Effector memory CD4-positive, alpha-beta T cell (primary cell): ENCODE results near the gene HTR1A.

Experiments used
- DNase-seq, 3 donors: peaks; one replicate each; pipeline ENCODE4 v3.0.0-alpha.2; 2020
- H3K27ac ChIP-seq: 2 replicates; pipeline ENCODE4 v1.7.0; 2013; ENCODE audit warnings: mild to moderate bottlenecking, low read length, moderate library complexity; ENCODE audit not compliant: insufficient read depth, poor library complexity, severe bottlenecking
- H3K27me3 ChIP-seq: replicated peaks from 2 replicates; pipeline ENCODE4 v1.7.0; 2013; ENCODE audit warnings: mild to moderate bottlenecking, low read length; ENCODE audit not compliant: insufficient read depth, control insufficient read depth, poor library complexity, severe bottlenecking
- H3K36me3 ChIP-seq: 2 replicates; pipeline ENCODE4 v1.7.0; 2013; ENCODE audit warnings: mild to moderate bottlenecking, low read length, moderate library complexity; ENCODE audit not compliant: control insufficient read depth, insufficient read depth
- H3K4me1 ChIP-seq: 2 replicates; pipeline ENCODE4 v1.7.0; 2013; ENCODE audit warnings: low read length, mild to moderate bottlenecking; ENCODE audit not compliant: control insufficient read depth, insufficient read depth, poor library complexity, severe bottlenecking
- H3K4me3 ChIP-seq: 2 replicates; pipeline ENCODE4 v1.7.0; 2013; ENCODE audit warnings: low read length, low read depth, mild to moderate bottlenecking; ENCODE audit not compliant: insufficient read depth, poor library complexity, severe bottlenecking
- H3K9me3 ChIP-seq: 2 replicates; pipeline ENCODE4 v1.7.0; 2013; ENCODE audit warnings: mild to moderate bottlenecking, low read length, moderate library complexity; ENCODE audit not compliant: control insufficient read depth
- total RNA-seq, 3 donors: gene quantifications; one replicate each; lab custom pipeline; 2026; lab: John Stamatoyannopoulos, UW

The HTR1A gene
- 0 reads per million in 3 donors for total RNA-seq

DNA sequence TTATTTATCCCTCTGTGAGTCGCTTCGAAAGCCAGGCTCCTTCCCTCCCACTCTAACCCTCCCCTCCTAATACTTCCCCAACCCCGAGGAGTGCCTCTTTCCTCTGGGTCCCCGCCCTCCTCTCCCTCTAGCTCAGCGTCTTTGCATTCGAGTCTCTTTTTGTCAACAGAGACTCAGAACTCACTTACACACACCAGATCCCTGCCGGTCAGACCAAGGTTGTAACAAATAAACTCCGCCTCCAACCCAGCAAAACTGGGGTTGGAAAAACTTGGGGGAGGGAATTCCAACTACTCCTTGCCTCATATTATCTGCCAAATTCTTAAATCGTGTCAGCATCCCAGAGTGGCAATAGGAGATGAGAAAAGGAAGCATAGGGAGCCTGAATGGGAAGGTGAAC is at the start of gene HTR1A:
Gene HTR1A (minus strand): TSS at position 167 of the 400 bp plus-strand sequence. CDS start 726 bp downstream, outside the sequence.
- no peak for DNase-seq
- H3K9me3 ChIP-seq: no peaks in the 10 kb centered on the region
- H3K36me3 ChIP-seq: no peaks in the 10 kb centered on the region
- H3K27ac ChIP-seq: no peak within 1 kb of the TSS
- no peaks in the 10 kb centered on the region for H3K4me1 ChIP-seq
- no peaks in the 10 kb centered on the region for H3K27me3 ChIP-seq
- no peak within 1 kb of the TSS for H3K4me3 ChIP-seq

DNA sequence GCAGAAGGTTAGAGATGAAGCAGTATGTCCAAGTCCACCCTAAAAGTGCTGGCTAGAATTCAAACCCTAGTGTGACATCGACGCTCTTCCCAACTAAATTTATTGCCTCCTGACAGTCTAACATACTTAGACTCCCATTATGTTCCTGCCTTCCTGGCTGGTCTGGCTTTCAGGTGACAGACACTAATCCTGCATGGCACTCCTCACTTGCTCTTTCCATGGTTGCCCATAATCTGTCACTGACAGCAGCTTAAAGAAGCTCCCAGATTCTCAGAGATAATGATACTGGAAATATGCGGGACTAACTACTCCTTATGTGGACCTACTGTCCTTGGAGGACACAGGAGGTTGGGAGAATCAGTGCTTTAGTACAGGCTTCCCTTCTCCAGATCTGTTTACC is 41.7 kb upstream of the HTR1A start:
- no peak for DNase-seq
- Histone ChIP-seq H3K36me3 (no peaks in the 10 kb centered on the region), H3K27me3 (no peaks in the 10 kb centered on the region), H3K27ac (no peak overlapping the region), H3K4me1 (no peaks in the 10 kb centered on the region), H3K4me3 (no peak overlapping the region), H3K9me3 (no peaks in the 10 kb centered on the region)

DNA sequence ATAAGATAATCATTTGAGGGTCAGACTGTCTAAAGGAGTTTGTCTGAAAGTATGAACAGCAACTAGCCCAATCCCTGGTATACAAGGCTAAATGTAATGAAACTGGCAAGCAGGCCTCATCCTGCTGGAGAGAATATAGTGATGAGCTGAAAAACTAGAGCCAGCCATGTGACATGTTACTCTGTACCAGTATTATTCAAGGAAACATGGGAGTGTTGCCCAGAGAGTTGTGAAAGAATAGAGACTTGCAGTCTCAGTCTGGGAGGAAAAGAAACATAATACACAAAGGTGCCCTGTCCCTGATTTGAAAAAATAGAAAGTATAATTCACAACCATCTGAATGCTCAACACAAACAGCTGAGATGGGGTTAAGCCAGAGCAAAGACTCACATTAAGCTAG is 37.9 kb upstream of the HTR1A start:
- Histone ChIP-seq H3K27me3 (no peaks in the 10 kb centered on the region), H3K4me1 (no peaks in the 10 kb centered on the region), H3K36me3 (no peaks in the 10 kb centered on the region), H3K9me3 (no peaks in the 10 kb centered on the region), H3K27ac (no peak overlapping the region), H3K4me3 (no peak overlapping the region)
- no peak for DNase-seq

DNA sequence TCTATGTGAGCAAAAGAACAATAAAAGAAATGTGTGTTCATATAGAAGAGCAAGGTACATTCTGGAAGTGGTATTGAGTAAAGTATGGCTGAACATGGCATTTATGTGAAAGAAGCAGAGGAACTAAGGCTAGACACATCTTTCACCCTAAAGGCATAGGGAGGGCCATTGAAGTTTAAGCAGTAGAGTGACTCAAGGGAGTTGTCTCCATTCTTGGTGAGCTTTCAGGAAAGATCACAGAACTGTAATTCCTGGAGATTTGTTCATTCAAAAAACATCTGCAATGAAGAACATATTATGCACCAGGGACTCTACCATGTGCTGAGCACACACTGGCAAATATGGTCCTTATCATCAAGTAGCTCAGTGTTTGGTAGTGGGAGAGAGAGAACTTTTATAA is 24.8 kb upstream of the HTR1A start:
- Histone ChIP-seq H3K27me3 (no peaks in the 10 kb centered on the region), H3K27ac (no peak overlapping the region), H3K9me3 (no peaks in the 10 kb centered on the region), H3K4me1 (no peaks in the 10 kb centered on the region), H3K36me3 (no peaks in the 10 kb centered on the region), H3K4me3 (no peak overlapping the region)
- no peak for DNase-seq

DNA sequence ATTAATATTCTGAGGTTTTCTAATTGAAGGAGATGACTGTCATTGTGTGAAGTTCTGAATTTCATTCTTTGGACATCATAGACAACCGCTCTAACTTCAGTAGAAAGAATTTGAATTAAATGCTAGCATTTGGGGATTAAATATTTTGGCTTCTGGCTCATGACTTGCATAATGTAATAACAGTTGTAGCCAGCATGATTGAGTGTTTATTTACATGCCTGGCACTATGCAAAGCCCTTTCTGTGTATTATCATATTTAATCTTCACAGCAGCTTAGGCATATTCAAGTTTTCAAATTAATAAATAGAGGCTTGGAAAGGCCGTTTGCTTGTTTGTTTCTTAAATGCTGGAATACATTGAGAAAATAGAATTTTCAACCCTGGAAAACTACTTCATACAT is 19.6 kb upstream of the HTR1A start:
- Histone ChIP-seq H3K4me1 (no peaks in the 10 kb centered on the region), H3K4me3 (no peak overlapping the region), H3K36me3 (no peaks in the 10 kb centered on the region), H3K9me3 (no peaks in the 10 kb centered on the region), H3K27me3 (no peaks in the 10 kb centered on the region), H3K27ac (no peak overlapping the region)
- no peak for DNase-seq

DNA sequence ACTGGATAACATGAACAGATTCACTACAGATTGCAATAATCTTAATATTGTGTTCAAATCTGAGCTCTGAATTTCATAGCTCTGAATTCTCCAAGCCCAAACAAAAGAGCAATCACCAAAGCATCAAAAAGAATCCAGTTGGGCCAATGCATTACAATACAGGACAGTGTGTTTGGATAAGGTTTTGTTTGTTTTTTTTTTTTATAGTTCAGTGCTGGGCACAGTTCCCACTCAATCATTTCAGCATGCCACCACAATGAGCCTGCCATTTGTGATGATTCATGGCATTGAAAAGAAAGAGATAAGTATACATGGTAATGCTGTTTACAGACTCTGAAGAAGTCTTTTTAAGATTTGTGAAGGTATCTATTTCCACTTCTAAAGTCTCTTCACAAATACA is 1.7 kb upstream of the HTR1A start:
- no peaks in the 10 kb centered on the region for H3K9me3 ChIP-seq
- no peaks in the 10 kb centered on the region for H3K27me3 ChIP-seq
- H3K27ac ChIP-seq: no peak overlapping the region
- H3K4me3 ChIP-seq: no peak overlapping the region
- no peaks in the 10 kb centered on the region for H3K36me3 ChIP-seq
- H3K4me1 ChIP-seq: no peaks in the 10 kb centered on the region
- no peak for DNase-seq

DNA sequence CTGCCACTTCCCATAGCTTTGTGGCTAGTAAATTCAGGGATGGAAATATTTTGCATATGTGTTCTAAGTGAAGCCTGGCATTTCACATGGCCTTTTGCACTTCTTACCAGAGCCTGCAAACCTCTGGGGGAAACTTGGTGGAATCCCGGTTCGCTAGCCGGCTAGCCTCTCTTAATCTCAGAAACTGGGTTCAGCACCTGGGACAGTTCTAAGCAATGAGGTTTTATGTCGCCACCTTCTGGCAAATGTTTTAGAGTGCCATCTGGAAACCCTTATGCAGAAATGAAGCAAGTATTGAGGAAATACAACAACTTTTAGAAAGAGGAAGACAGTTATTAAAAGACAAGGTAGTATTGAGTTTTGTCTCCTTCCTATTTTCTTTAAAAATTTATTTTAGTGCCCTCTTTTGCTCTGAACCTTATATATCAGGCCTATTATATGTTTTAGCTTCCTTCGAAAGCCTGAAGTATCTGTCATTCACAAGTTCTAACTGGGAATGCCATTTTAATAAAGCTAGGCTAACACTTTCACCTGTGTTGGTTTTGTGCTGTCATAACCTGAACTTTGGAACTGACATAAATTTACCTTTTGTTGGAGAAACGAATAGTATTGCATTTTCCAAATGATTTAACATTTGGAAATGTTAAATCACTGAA is 963 bp upstream of the HTR1A start:
- Histone ChIP-seq H3K4me1 (no peaks in the 10 kb centered on the region), H3K36me3 (no peaks in the 10 kb centered on the region), H3K4me3 (no peak overlapping the region), H3K27ac (no peak overlapping the region), H3K9me3 (no peaks in the 10 kb centered on the region), H3K27me3 (no peaks in the 10 kb centered on the region)
- no peak for DNase-seq

DNA sequence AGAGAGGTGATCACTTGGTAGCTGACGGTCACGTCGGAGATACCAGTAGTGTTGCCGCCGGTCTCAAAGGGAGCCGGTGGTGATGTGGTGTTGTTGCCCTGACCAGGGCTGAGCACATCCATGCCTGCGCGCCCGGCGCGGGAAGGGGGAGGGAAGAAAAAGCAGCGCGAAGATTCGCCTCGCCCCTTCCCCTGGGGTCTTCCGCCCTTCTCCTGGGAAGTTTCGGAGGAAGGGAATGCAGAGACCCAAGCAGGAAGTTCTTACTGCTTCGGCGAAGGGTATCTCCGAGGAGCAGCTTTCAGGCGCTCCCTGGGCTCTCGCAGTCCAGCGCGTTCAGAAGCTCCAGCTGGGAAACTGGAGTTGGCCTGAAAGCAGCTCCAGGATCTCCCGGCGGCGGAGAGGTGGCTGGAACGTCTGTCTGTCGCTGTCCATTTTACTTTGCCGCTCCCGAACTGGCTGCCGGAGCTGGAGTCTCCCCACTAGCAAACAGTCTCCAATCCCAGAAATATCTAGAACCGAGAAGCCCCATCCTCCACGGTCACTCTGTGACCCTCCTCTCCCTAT is 565 bp downstream of the HTR1A start:
- H3K27ac ChIP-seq: no peak overlapping the region
- H3K27me3 ChIP-seq: no peaks in the 10 kb centered on the region
- DNase-seq: no peak

DNA sequence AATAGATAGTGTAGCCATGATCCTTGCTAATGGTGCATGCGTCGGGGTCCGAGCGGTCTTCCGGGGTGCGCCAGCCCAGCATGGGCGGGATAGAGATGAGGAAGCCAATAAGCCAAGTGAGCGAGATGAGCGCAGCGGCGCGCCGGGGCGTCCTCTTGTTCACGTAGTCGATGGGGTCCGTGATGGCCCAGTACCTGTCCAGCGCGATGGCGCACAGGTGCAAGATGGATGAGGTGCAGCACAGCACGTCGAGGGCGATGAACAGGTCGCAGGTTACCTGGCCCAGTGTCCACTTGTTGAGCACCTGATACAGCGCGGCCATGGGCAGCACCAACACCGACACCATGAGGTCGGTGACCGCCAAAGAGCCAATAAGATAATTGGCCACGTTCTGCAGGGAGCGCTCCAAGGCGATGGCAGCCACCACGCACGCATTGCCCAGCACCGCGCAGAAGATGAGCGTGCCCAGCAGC is 1.1 kb downstream of the HTR1A start:
- Histone ChIP-seq H3K36me3 (no peaks in the 10 kb centered on the region), H3K27me3 (no peaks in the 10 kb centered on the region), H3K27ac (no peak overlapping the region), H3K4me3 (no peak overlapping the region), H3K4me1 (no peaks in the 10 kb centered on the region), H3K9me3 (no peaks in the 10 kb centered on the region)
- no peak for DNase-seq

More for the DNA sequence above, 565 bp downstream of the HTR1A start:
- Histone ChIP-seq H3K36me3 (no peaks in the 10 kb centered on the region), H3K4me3 (no peak overlapping the region), H3K9me3 (no peaks in the 10 kb centered on the region), H3K4me1 (no peaks in the 10 kb centered on the region)

DNA sequence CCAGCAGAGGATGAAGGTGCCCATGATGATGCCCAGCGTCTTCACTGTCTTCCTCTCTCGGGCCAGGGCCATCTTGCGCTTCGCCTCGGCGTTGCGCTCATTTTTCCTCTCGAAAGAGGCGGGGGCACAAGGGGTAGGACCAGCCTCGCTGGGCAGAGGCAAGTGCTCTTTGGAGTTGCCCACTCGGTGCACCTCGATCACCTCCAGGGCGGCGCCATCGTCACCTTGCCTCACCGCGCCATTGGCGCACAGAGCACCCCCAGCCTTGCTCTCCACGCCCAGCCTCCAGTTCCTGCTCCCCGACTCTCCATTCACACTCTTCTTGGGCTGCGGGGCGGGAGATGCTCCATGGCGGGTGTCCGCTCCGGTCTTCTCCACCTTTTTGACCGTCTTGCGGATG is 1.6 kb downstream of the HTR1A start:
- Histone ChIP-seq H3K4me3 (no peak overlapping the region), H3K4me1 (no peaks in the 10 kb centered on the region), H3K27ac (no peak overlapping the region), H3K27me3 (no peaks in the 10 kb centered on the region), H3K36me3 (no peaks in the 10 kb centered on the region), H3K9me3 (no peaks in the 10 kb centered on the region)
- no peak for DNase-seq
